Measurements from ENCODE around the gene DAAM2.

- TF ChIP-seq CTCF (IDR thresholded peaks at IDR 0.05) (no peak), POLR2A (IDR thresholded peaks at IDR 0.05) (no peak)
These were observed 156.1 kb downstream of the DAAM2 start for GRCh38 chr6:39948199-39948791.

Data from right lobe of liver (tissue), 4 donors.